NCI-H2171 treated with DMSO at 0.1 percent for 48 hours (cell line): ENCODE data around the gene LARP1.
A peak's percentile ranks its signal among the peaks of the same experiment; 100 is the strongest.
"Not testable (repeated sequence)": the region's sequence is repeated elsewhere in the genome, so short reads cannot be mapped to it uniquely, and the experiment has no call there.

Experiments used
- DNase-seq: peaks from one replicate; lab custom pipeline; 2025; lab: John Stamatoyannopoulos, UW

The LARP1 gene

DNA sequence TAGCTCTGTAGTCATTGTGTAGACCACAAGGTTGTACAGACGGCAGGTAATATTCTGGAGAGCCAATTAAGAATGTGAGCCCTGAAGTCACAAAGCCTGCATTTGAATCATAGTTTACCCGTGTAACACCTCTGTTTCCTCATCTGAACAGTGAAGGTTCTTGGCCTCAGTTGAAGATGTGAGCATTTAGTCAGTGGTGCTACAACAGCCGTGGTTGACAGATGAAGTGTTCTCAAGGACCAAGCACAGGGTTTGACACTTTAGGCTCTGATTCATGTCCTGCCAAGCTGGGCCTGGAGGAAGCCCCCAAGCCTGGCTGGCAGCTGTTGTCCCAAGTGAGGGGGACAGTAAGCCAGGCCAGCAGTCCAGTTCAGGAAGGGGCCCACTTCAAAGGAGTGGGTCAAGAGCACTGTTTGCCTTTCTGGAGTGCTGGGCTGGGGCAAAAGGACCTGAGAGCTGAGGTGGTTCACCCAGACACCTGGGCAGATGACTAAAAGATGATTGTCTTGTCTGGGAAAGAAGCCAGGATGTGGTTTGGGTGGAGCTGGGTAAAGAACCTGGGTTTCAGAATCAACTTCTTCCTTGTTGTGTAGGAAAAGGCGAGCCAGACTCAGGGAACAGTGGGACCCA, 74.5 kb downstream of the LARP1 start:
- no peak for DNase-seq

DNA sequence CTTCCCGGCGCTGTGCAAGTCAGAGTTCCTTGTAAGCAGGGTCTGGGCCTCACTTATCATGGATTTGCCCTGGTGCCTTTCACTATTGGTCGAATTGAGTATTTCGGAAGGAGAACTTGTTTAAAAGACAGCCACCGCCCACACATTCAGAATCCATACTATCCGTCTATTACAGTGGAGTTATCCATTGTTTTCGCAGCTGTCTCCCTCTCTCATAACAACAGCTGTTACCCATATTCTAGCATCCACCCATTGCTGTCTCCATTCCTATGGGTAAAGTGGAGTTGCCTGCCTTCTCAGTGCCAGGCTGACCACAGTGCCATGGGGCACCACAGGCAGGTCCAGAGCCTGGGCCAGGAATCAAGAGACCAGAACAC, 75.0 kb downstream of the LARP1 start:
- no peak for DNase-seq

DNA sequence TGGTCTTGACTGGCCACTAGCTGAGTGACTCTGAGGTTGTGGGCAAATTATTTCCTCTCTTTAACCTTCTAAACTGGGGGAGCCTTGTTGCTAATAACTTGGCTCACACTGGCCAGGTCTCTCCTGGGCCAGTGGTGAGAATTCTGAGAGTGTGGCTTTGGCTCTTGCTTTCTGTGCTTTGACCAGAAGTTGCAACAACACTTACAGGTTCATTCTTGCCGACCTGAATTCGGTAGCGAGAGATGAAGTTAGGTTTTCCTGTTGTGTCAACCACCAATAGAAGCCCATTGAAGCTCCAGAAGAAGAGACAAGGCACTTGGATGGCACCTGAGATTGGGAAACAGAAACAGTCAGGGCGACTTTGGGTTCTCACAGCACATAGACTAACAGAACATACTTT, 75.4 kb downstream of the LARP1 start:
- DNase-seq, result no peak

DNA sequence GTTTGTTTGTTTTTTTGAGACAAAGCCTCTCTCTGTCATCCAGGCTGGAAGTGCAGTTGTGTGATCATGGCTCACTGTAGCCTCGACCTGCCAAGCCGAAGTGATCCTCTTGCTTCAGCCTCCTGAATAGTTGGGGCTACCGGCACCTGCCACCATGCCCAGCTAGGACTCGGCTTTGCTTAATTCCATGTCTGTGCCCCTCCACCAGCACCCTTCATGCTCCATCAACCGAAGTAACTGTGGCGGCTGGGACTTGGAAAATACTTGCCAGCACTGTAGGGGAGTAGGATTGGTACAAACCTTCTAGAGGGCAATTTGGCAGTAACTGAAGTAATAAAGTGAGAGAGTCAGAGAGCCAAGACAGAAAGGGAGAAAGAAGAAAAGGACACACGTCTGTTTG, 76.3 kb downstream of the LARP1 start:
- no peak for DNase-seq

DNA sequence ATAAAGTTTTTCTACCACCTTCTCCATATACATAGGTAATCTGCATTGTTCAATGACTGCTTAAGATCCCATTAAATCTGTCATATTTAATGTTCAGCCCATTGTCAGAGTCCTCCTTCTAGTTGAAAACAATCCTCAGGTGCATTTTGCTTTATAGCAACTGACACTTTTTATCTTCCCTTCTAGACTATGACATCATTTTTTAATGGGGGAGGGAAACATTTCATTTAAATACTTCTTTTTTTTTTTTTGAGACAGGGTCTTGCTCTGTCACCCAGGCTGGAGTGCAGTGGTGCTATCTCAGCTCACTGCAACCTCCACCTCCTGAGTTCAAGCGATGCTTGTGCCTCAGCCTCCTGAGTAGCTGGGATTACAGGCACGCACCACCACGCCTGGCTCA, 77.6 kb downstream of the LARP1 start:
- not testable (repeated sequence) for DNase-seq

DNA sequence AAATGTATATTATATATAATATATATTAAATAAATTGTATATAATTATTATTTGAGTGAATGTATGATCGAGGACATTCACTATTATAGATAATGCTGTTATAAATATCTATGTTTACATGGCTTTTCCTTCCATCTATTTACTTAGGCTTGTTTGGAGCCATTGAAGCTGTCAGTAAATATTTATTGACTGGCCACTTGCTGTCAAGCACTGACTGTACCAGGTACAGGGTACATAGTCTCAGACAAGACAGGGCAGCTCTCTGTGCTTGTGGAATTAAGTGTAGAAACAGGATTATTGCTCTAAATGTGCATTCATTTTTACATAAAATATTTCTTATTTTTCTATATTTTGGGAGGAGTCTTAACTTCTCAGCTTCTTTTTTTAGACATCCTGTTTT, 78.9 kb downstream of the LARP1 start:
- no peak for DNase-seq

DNA sequence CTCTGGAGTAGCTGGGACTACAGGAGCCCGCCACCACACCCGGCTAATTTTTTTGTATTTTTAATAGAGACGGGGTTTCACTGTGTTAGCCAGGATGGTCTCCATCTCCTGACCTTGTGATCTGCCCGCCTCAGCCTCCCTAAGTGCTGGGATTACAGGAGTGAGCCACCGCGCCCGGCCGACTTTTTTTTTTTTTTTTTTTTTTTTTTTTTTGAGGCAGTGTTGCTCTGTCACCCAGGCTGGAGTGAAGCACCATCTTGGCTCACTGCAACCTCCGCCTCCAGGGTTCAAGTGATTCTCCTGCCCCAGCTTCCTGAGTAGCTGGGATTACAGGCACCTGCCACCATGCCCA, 80.5 kb downstream of the LARP1 start:
- not testable (repeated sequence) for DNase-seq

DNA sequence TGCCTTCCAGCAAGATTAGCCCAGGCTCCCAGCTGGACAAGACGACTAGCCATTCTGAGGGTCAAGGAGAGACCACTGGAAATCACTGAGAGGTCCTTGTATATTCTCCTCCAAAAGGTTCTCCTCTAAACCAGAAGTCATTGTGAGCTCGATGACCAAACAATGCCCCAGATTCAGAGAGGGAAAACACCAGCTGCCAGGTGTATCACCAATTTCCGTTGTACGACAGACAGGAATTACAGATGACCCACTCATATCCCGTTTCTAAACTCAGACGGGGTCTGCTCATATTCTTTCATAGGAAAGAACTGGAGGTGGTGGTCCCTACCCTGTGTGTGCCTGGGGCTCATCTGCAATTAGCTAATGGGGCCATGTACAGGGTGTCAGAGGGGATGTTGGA, 81.0 kb downstream of the LARP1 start:
- no peak for DNase-seq

DNA sequence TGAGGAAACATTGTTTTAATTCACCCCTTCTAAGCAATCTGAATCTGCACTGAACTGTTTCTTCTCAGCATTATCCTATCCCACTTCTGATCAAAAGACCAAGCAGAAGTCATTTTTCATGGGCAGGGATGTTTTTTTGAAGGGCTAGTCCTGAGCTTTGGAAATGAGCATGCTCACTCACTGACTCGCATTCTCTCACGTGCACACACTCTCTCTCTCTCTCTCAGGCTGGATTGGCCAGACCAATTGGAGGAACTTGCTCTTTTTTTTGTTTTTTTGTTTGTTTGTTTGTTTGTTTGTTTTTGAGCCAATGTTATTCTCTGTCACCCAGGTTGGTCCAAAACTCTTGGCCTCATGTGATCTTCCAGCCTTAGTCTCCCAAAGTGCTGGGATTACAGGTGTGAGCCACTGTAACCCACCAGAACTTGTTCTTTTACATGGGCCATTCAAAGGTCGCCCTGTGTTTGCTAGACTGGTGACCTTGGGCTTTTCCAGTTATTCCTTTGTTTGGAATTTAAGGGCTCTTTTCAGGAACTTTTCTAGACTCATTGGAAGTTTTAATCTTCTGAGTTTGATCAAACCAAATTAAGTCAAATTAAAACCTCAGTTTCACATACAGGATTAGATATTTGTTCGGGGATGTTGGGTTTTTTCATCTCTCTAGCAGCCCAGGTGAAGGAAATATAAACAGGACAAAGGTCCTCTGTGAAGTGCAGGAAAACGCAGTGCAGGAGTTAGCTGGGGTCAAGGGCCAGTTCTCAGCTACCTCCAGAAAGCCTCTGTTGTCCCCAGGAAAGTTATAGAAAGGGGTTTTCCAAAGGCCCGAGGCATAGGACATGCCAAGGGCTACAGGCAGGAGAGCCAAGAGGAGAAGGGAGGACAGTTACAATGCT, 82.1 kb downstream of the LARP1 start:
- no peak for DNase-seq

DNA sequence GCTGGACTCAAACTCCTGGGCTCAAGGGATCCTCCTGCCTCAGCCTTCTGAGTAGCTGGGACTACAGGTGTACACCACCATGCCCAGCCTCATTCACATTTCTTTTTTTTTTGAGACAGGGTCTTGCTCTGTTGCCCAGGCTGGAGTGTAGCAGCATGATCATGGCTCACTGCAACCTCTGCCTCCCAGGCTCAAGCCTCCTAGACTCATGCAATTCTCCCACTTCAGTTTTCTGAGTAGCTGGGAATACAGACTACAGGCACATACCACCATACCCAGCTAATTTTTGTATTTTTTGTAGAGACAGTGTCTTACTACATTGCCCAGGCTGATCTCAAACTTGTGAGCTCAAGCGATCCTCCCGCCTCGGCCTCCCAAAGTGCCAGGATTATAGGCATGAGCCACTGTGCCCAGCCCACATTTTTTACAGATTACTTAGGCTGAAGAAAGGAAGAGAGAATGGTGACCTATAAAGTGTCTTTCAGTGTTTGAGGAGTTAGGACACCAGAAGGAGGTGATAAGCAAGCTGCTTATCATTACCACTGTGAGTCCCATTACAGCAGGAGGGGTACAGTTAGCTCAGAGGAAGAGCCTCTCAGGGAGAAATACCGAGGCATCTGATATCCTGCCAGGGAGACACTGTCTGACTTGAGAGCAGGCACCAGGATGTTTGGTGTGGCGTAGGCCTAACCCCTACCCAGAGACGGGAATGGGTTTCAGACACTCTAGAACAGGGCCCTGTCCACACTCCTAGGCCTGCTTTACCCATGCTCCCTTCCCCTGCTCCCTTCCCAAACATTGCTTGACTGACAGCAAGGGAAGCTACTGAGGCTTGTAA, 85.5 kb downstream of the LARP1 start:
- no peak for DNase-seq

DNA sequence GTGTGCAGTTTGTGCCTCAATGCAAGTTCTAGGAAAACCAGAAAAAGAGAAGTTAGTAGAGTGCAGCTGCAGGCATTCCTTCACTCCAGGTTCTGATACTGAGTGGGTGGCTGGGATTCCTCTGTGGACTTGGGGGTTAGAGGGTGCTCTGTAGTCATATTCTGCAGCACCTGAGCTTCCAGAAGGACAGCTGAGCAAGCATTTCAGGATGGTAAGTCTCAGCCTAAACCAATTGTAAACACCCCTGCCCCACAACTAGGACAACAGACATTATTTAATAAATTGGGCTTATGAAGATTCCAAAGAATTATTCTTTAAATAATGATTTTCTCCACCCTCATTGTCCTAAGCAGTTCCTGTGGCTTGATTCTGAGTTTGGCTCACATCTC, 86.1 kb downstream of the LARP1 start:
- no peak for DNase-seq

DNA sequence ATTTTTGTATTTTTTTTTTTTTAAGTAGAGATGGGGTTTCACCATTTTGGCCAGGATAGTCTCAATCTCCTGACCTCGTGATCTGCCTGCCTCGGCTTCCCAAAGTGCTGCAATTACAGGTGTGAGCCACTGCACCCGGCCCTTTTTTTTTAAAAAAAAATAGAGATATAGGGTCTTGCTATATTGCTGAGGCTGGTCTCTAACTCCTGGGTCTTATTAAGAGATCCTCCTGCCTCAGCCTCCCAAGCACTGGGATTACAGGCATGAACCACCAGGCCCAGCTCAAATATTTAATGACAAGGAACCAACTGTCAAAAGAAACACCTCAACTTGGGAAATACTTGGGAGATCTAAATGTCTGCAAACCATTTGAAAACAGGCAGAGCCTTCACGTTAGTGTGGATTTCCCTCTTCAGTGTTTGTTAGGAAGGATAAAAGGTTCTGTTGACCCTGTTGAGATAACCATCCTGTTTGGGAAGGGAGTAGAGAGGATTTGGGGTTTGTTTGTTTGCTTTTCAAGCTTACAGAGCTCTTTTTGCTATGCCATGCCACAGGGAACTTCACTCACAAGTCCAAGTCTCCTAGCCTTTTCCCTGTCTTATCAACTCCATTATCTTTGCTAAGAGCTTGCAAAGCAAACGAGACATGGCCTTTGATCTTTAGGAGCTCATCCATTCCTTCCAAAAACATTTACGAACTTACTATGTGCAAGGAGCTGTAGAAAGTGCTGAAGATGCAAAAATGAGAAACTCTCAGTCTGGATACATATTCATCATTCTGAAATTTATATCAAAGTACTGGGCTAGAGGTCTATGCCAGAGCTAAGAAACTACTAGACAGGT, 87.7 kb downstream of the LARP1 start:
- no peak for DNase-seq

DNA sequence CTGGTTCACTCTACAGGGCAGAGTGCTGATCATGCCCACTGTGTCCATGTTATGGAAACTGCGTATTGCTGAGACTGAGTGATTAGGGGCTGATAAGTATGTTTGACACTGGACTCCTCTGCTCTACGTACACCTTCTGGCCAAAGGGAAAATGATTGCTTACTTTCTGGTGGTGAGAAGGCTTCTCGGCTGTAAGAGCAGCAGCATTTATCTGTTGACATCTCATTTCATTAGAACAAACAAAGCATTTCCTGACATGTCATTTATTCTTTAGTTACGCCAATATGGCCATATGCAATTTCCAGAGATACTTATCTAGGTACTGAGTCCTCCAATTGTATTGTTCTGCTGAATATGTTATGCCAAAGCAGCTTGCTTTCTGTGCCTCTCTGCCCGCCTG, 89.6 kb downstream of the LARP1 start:
- DNase-seq, result no peak

DNA sequence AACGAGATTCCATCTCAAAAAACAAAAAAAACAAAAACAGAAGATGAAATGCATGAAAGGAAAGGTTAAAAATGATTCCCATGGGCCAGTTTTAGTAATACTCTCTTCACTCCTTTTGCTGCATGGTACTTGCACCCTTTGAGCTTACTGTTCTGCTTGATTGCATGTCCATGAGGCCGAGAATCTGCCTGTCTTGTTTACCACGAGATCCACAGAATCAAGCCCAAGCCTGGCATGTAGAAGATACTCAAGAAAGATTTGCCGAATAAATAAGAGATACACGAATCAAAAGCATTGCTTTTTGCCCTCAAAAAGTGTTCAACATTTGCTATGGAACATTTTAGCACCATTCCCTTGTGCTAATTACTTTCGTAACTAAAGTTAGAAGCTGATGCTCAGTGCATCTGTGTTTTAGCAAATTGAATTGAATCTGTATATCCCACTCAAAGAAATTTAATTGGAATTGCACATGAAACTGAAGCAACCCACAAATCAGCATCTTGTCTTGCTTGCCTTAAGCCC, 94.1 kb downstream of the LARP1 start:
- no peak for DNase-seq

DNA sequence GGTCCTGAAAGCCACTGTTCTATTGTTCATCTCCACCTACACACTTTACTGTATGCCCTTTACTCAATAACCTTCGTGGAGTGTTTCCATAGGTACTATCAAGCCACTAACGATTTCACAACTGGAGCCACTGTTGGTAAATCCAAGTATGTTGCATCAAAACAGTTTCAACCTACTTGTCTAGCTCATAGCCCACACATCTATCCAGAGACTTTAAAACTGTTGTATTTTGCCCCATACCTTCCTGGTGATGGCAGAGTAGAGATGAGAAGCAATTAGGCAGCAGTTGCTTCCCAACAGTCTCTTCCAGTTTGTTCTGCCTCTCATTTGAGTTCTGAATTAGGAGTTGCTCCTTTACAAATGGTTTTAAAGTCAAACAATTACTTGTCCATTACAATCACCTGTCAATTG, 94.6 kb downstream of the LARP1 start:
- DNase-seq, result no peak

DNA sequence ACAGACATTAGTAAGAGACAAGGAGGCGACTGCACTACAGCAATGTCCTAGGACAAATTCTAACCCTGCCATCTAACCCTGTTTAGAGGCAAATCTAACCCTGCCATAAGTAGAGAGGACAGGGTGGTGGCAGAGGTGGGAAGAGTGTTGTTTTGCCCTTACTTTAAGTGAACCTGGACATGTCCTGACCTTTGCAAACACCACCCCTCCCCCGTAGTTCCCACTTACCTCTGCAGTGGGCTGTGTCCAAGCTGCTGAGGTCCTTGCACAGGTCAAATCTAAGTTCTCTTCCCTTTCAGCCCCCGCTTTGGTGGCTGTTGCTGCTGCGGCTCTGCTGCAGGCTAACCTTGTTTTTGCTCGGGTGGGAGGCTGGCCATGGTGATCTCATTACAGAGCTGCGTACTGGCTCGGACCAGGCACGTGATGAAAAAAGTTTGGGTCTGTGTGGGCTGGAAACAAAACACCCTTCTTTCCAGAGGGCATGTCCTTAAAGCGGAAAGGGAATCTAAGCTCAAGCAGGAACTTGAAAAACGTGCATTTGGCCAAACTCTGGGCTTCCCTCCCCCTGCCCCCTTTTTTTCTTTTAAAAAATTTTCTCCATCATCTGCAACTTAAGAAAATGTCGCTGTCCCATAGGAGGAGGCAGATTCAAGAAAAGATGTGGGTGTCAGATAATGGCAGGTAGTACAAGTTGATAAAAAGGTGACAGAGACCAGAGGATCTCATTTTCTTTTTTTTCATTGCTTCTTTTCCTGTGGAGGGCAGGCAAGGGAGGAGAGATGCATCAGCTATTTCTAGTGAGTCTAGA, 95.3 kb downstream of the LARP1 start, which contains the start of gene FAXDC2:
Gene FAXDC2, minus strand, starts transcription at position 349 of the 808 bp plus-strand sequence. CDS start 12,425 bp downstream, outside the sequence.
- DNase-seq, result no peak

DNA sequence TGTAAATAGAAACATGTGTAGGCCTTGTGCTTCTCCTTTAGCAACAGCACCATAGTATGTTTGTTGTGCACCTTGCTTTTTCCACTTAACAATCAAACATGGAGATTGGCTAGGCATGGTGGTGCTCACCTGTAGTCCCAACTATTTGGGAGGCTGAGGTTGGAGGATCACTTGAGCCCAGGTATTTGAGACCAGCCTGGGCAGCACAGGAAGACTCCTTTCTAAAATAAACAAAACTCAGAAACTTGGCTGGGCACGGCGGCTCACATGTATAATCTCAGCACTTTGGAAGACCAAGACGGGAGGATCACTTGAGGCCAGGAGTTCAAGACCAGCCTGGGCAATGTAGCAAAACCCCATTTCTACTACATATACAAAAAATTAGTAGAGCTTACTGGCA, 96.2 kb downstream of the LARP1 start:
- no peak for DNase-seq

DNA sequence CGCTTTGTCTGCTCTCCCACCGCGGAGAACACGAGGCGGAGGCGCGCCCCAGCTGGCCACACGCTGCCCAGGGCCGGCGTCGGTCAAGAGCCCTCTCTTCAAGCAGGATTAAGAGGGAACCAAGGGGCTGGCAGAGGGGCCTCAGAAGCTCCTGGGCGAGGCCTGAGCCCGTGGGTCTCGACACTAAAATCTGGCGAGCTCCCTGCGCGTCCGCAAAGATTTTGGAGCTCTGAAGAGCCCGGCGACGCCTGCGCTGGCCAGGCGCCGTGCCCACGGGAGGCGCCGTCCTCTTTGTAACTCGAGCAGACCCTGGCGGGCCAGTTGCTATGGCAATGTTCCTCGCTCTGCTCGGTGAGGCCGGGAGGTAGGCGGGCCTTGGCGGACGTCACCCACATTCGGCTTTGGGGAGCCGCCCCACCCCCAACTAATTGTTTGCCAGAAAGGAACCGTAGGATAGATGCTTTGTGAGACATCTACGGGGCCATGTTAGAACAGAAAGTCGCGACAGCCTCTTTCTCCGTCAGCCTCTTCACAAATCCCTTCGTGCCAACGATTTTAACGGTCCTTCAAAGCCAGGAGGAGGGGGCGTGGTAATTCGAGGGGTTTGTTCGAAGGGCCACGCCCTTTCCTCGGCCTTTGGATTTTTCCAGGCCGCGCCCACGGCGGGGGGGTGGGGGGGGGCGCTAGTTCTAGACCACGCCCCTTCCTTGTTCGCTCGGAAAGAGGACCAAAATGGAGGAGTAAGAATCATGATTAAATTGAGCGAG, 102.5 kb downstream of the LARP1 start:
- DNase-seq, result peak; percentile 91

DNA sequence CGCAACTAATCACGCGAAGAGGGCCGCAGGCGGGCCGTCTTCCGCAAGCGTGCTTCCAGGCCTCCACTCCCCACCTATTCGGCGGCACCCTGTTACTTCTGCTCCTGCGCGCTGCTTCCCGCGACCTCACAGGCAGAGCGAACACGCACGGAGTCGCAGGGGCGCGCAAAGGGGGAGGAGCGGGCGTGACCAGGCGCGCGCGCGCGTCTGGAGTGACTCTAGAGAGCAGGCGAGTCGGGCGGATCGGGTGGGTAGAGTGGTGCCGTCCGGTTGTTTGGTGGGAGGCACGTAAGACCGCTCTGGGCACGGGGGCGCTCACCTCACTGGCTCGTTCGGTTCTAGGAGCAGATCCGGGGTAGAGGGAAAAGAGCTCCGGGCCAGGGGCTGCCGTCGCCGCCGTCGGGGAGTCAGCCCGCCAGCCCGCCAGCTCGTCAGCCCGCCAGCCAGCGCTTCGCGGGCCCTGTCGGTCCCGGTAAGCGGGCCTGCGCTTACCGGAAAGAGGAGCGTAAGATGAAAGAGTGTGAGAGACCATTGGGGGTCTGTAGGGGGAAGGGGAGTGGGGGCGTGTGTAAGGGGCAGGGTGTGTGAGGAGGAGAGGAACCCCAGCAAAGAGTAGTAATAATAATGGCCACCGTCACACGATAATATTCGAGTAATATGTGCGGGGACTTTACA, 103.3 kb downstream of the LARP1 start, which contains the start of gene CNOT8:
Gene CNOT8, plus strand, starts transcription at position 331 of the 675 bp plus-strand sequence. CDS start 4,652 bp downstream, outside the sequence.
- peak; percentile 88 for DNase-seq
